IPS DF 6.9 (cell line): Measurements from ENCODE around the gene INCA1.
A peak's percentile ranks its signal among the peaks of the same experiment; 100 is the strongest.

Source experiments
- DNase-seq: peaks from one replicate; pipeline ENCODE4 v3.0.0-alpha.2; 2013; ENCODE audit warnings: low read depth, low spot score
- H3K27ac ChIP-seq: one replicate; pipeline ENCODE4 v1.5.1; 2013; ENCODE audit warnings: low read length, control low read depth
- H3K27me3 ChIP-seq: 2 replicates; pipeline ENCODE4 v1.6.1; 2013; ENCODE audit warnings: mild to moderate bottlenecking, low read length; ENCODE audit not compliant: control insufficient read depth, insufficient read depth
- H3K36me3 ChIP-seq: 2 replicates; pipeline ENCODE4 v1.6.1; 2013; ENCODE audit warnings: low read length; ENCODE audit not compliant: control insufficient read depth, insufficient read depth
- H3K4me1 ChIP-seq: 2 replicates; pipeline ENCODE4 v1.6.1; 2013; ENCODE audit warnings: low read length; ENCODE audit not compliant: control insufficient read depth, insufficient read depth
- H3K4me3 ChIP-seq: 2 replicates; pipeline ENCODE4 v1.5.1; 2013; ENCODE audit warnings: mild to moderate bottlenecking, low read length
- H3K9me3 ChIP-seq: 2 replicates; pipeline ENCODE4 v1.6.1; 2013; ENCODE audit warnings: low read length, inconsistent platforms; ENCODE audit not compliant: control insufficient read depth, insufficient read depth
- WGBS: extraction: QIAGEN DNeasy Blood & Tissue Kit; methylation state at CpG from one replicate; pipeline ENCODE4 v1.1.7; 2013; ENCODE audit warnings: mixed read lengths, missing lambda C conversion rate; ENCODE audit not compliant: insufficient read length, insufficient coverage; 5-methylcytosine and 5-hydroxymethylcytosine counted together

INCA1 gene

GRCh38 chr17:4948931-4949320, 48.4 kb downstream of the INCA1 start:
- no peak for DNase-seq
- no CpG with 5 or more reads among the region's 40 CpGs for WGBS
- peak overlapping the region; percentile 70; the same call in 1 of the 2 replicates for H3K4me3 ChIP-seq
- no peaks in the 10 kb centered on the region for H3K27me3 ChIP-seq
- H3K9me3 ChIP-seq = no peaks in the 10 kb centered on the region
- H3K4me1 ChIP-seq = peaks cover 5% of the 10 kb centered on the region; the same call in 1 of the 2 replicates
- H3K27ac ChIP-seq = peak overlapping the region; percentile 11
- peaks cover 17% of the 10 kb centered on the region for H3K36me3 ChIP-seq

GRCh38 chr17:4948166-4948930, 49.0 kb downstream of the INCA1 start, which contains the start of gene PFN1:
Gene PFN1, minus strand, starts transcription at chr17:4948530. Its CDS starts 136 bp downstream, at chr17:4948394.
- Histone ChIP-seq H3K27me3 (no peaks in the 10 kb centered on the region), H3K27ac (peak within 1 kb of the TSS; percentile 45), H3K4me1 (peaks cover 5% of the 10 kb centered on the region; the same call in 1 of the 2 replicates), H3K36me3 (peaks cover 19% of the 10 kb centered on the region), H3K9me3 (no peaks in the 10 kb centered on the region), H3K4me3 (peak within 1 kb of the TSS; percentile 70)
- no CpG with 5 or more reads among the region's 59 CpGs for WGBS
- DNase-seq = no peak

GRCh38 chr17:4947411-4948165, 49.7 kb downstream of the INCA1 start:
- Histone ChIP-seq H3K4me3 (peak overlapping the region; percentile 70), H3K27me3 (no peaks in the 10 kb centered on the region), H3K4me1 (peaks cover 5% of the 10 kb centered on the region; the same call in 1 of the 2 replicates), H3K9me3 (no peaks in the 10 kb centered on the region), H3K36me3 (peaks cover 26% of the 10 kb centered on the region), H3K27ac (peak overlapping the region; percentile 45)
- DNase-seq = no peak
- no CpG with 5 or more reads among the region's 56 CpGs for WGBS

- DNase-seq = no peak
- H3K27ac ChIP-seq = no peak overlapping the region
- H3K27me3 ChIP-seq = no peaks in the 10 kb centered on the region
- peak overlapping the region; percentile 70; the same call in 1 of the 2 replicates for H3K4me3 ChIP-seq
- H3K9me3 ChIP-seq = no peaks in the 10 kb centered on the region
- no CpG with 5 or more reads among the region's 7 CpGs for WGBS
- H3K4me1 ChIP-seq = peaks cover 5% of the 10 kb centered on the region; the same call in 1 of the 2 replicates
- peaks cover 26% of the 10 kb centered on the region for H3K36me3 ChIP-seq
Measured at GRCh38 chr17:4947010-4947410, 50.3 kb downstream of the INCA1 start.

- DNase-seq = no peak
- no peak overlapping the region for H3K27ac ChIP-seq
Measured at GRCh38 chr17:4946312-4946976, 50.9 kb downstream of the INCA1 start.

DNA sequence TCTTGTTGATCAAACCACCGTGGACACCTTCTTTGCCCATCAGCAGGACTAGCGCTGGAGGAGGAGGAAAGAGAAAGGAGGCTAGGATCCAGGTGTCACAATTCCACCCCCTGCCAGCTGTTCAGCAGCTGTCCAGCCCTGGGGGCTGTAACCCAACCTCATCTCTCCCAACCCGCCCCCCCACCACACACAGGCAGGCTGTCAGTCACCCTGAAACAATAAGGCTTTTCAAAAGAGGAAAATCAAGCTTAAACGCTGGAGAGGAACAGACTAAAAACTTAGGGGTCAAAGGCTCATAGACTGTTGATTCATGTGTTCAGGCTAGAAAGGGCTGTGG, 51.4 kb downstream of the INCA1 start:
- Histone ChIP-seq H3K36me3 (peaks cover 26% of the 10 kb centered on the region), H3K4me3 (no peak overlapping the region)

More at GRCh38 chr17:4946312-4946976, 50.9 kb downstream of the INCA1 start:
- no CpG with 5 or more reads among the region's 16 CpGs for WGBS
- peak overlapping the region; percentile 70; the same call in 1 of the 2 replicates for H3K4me3 ChIP-seq
- H3K9me3 ChIP-seq = no peaks in the 10 kb centered on the region
- H3K36me3 ChIP-seq = peaks cover 26% of the 10 kb centered on the region
- no peaks in the 10 kb centered on the region for H3K27me3 ChIP-seq
- H3K4me1 ChIP-seq = peaks cover 5% of the 10 kb centered on the region; the same call in 1 of the 2 replicates

DNA sequence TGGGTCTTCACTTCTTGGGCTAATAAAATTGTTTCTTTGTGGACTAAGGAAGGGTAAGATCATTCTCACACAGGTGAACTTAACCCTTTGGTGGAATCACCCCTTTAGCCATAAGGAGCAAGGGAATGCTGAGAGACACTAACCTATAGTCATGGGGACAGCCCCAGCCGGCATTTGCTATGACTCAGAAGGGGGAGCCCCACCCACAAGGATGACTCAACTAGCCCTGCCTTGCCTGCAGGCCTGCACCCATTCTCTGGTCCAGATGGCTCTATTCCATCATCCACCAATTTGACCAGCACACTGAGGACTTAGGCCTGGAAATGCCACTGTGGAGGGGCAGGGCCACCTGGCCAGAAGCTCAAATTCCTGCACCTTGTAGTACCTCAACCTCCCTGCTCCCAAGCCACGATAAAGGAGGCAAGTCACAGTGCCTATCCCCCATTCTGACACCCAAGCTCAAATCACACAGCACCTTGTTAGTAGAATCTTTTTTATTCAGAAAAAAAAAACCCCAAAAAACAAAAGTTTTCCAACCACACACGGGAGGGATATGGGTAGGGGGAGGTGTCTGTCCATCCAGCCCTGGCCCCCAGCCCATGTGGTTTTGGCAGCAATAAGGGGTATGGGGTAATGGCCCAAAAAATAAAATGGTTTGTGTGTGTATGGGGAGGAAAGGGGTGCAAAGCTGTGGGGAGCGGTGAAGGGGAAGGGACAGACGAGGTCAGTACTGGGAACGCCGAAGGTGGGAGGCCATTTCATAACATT, 52.0 kb downstream of the INCA1 start:
- H3K36me3 ChIP-seq = peaks cover 26% of the 10 kb centered on the region
- no peak overlapping the region for H3K4me3 ChIP-seq

More for the DNA sequence above, 51.4 kb downstream of the INCA1 start:
- Histone ChIP-seq H3K27ac (no peak overlapping the region), H3K9me3 (no peaks in the 10 kb centered on the region), H3K4me1 (peaks cover 3% of the 10 kb centered on the region; the same call in 1 of the 2 replicates), H3K27me3 (no peaks in the 10 kb centered on the region)
- WGBS = no CpG with 5 or more reads among the region's 4 CpGs
- DNase-seq = no peak

GRCh38 chr17:4944554-4945175, 52.7 kb downstream of the INCA1 start:
- peaks cover 26% of the 10 kb centered on the region for H3K36me3 ChIP-seq
- WGBS = no CpG with 5 or more reads among the region's 8 CpGs

More for the DNA sequence above, 52.0 kb downstream of the INCA1 start:
- Histone ChIP-seq H3K4me1 (peaks cover 3% of the 10 kb centered on the region; the same call in 1 of the 2 replicates), H3K27me3 (no peaks in the 10 kb centered on the region), H3K27ac (no peak overlapping the region), H3K9me3 (no peaks in the 10 kb centered on the region)
- WGBS = 100% methylated on average over 1 of the region's 7 CpGs
- DNase-seq = no peak

DNA sequence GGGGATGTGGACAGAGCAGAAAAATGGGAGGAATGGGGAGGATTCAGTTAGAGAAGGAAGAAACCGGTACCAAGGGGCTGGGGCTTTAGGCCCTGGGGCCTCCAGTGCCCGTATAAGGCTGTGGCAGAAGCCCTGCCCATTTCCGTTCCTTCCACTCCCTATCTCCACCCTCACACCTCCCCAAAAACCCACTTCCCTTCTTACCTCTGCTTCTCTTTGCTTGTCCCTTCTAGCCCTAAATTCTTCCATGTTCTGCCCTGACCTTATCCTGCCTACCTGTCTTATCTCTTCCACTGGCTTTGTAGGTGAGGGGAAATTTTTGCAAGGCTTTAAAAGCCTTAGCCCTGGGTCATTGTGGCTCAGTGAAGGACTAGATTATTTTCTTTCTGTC, 53.2 kb downstream of the INCA1 start:
- Histone ChIP-seq H3K9me3 (no peaks in the 10 kb centered on the region), H3K27me3 (no peaks in the 10 kb centered on the region), H3K36me3 (peaks cover 26% of the 10 kb centered on the region), H3K4me3 (no peak overlapping the region), H3K4me1 (peaks cover 3% of the 10 kb centered on the region; the same call in 1 of the 2 replicates), H3K27ac (no peak overlapping the region)
- no CpG with 5 or more reads among the region's 3 CpGs for WGBS
- no peak for DNase-seq

More at GRCh38 chr17:4944554-4945175, 52.7 kb downstream of the INCA1 start:
- Histone ChIP-seq H3K9me3 (no peaks in the 10 kb centered on the region), H3K27me3 (no peaks in the 10 kb centered on the region), H3K27ac (no peak overlapping the region), H3K4me1 (peaks cover 3% of the 10 kb centered on the region; the same call in 1 of the 2 replicates), H3K4me3 (no peak overlapping the region)
- DNase-seq = no peak
